ENCODE measurements around the gene PEX10.

PEX10 gene

DNA sequence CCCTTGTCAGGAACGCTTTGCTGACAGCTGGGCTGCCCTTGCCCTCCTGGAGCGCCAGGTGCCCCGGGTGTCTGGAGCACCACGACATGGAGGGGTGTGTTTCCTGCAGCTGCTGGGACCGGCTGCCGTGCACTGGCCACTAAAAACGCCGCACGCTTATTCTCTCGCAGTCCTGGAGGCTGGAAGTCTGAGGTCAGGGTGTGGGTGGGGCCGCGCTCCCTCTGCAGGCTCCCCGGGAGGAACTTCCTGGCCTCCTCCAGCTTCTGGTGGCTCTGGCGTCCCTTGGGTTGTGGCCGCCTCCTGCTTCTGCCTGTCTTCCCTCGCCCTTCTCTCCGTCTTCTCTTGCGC, 35.7 kb upstream of the PEX10 start:
- TF ChIP-seq, protein P1, sequence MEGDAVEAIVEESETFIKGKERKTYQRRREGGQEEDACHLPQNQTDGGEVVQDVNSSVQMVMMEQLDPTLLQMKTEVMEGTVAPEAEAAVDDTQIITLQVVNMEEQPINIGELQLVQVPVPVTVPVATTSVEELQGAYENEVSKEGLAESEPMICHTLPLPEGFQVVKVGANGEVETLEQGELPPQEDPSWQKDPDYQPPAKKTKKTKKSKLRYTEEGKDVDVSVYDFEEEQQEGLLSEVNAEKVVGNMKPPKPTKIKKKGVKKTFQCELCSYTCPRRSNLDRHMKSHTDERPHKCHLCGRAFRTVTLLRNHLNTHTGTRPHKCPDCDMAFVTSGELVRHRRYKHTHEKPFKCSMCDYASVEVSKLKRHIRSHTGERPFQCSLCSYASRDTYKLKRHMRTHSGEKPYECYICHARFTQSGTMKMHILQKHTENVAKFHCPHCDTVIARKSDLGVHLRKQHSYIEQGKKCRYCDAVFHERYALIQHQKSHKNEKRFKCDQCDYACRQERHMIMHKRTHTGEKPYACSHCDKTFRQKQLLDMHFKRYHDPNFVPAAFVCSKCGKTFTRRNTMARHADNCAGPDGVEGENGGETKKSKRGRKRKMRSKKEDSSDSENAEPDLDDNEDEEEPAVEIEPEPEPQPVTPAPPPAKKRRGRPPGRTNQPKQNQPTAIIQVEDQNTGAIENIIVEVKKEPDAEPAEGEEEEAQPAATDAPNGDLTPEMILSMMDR (IDR thresholded peaks at IDR 0.05; ENCODE audit: low read depth, low read length), result no peak
- in situ Hi-C loops (cut with HindIII; ENCODE audit: low sequenced_read_pairs), result no loop called here
- DNase-seq (ENCODE audit: low read depth, low spot score), result no peak
- no peak overlapping the region for H3K4me3 ChIP-seq (ENCODE audit: low read depth, low read length)

DNA sequence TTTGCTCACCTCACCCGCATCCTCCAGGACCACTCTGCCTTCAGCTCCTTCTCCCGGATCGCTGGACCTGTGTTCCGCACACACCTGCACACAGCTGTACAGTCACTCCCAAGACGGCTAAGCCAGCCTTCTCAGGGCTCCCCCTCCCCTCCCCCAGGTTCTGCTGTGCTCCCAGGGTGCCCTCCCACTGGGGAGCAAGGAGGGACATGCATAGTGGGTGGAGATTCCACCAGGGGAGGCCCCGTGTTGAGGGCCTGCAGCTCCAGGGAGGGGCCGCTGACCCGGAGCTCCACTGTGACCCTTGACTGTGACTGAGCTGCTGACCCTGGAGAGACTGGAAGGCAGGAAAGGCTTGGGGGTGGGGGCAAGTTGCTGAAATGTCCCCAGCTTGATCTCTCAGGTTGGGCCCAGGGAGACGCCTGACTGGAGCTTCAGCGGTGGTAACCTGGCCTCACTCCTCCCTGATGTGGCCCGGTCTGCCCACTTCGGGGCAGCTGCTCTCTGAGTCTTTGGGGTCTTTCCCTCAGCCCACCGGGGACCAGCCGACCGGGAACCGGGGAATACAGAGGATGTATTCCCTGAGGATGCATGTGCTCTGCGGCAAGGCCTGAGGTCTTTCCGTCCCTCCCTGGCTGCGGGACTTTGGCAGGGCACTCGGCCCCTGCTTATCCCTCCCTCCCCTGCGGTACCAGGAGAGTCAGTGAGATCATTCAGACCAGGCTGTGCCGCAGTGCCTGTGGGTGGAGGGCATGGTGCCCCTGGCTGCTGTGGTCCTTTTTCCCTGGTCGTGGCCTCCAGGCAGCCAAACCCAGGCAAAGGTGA, 35.1 kb upstream of the PEX10 start:
- in situ Hi-C loops (cut with HindIII; ENCODE audit: low sequenced_read_pairs), result no loop called here

DNA sequence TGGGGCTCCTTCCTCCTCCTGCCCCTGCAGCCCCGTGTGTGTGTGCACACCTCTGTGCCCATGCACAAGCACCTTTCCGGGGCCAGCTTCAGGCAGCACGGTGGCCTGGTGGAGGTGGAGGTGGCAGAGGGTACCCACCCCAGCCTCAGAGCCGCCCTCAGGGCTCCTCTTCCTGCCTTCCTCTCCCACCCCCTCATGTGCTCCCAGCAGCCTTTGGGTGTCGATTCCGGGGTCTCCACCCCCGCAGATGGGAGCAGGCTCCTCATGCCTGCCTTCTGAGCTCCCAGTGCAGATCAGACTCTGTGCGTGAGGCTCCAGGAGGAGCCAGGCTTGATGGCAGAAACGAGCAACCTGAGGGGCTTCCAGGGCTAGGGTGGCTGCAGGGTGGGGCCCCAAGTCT, 34.5 kb upstream of the PEX10 start:
- in situ Hi-C loops (cut with HindIII; ENCODE audit: low sequenced_read_pairs), result no loop called here
- no peak for DNase-seq (ENCODE audit: low read depth, low spot score)
- no peak overlapping the region for H3K4me3 ChIP-seq (ENCODE audit: low read depth, low read length)
- TF ChIP-seq, protein P1 (IDR thresholded peaks at IDR 0.05; ENCODE audit: low read depth, low read length), result no peak

More for the DNA sequence above, 35.1 kb upstream of the PEX10 start:
- no peak for DNase-seq (ENCODE audit: low read depth, low spot score)
- TF ChIP-seq, protein P1 (IDR thresholded peaks at IDR 0.05; ENCODE audit: low read depth, low read length), result no peak
- H3K4me3 ChIP-seq (ENCODE audit: low read depth, low read length), result no peak overlapping the region

DNA sequence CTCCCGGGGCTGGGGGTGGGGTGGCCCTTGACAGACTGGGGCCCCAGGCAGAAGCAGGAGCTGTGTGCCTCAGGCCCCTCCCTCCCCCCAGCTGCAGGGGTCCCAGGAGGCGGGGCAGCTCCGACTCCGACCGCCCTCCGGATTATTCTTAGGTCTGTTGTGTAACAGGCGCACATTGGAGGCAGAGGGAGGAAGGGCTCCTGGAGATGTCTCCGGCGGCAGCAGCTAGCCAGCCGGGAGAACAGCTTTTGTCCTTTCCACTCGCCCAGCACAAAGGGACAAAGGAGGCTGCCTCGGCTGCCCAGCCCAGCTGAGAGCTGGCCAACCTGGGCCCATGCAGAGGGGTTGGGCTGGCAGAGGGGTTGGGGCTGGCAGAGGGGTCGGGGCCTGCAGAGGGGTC, 34.0 kb upstream of the PEX10 start:
- in situ Hi-C loops (cut with HindIII; ENCODE audit: low sequenced_read_pairs), result no loop called here
- DNase-seq (ENCODE audit: low read depth, low spot score), result no peak
- TF ChIP-seq, protein P1 (IDR thresholded peaks at IDR 0.05; ENCODE audit: low read depth, low read length), result no peak
- no peak overlapping the region for H3K4me3 ChIP-seq (ENCODE audit: low read depth, low read length)

DNA sequence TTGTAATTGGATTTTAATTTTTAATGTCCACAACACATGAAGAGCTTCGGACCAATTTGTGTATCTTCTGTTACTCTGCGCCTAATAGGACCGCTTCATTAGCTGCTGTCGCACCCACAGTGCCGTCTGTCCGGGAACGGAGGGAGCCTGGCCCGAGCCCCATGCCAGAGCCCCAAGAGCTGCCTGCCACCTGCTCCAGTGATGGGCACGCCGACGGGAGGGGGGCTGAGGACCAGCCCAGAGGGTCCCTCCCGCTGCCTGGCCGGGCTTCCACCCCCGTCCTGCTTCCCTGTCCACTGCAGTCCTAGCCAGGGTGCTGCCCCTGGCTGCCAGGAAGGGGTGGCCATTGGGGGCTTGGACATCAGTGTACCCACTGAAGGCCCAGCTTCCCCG, 33.5 kb upstream of the PEX10 start:
- in situ Hi-C loops (cut with HindIII; ENCODE audit: low sequenced_read_pairs), result no loop called here
- no peak for DNase-seq (ENCODE audit: low read depth, low spot score)
- TF ChIP-seq, protein P1 (IDR thresholded peaks at IDR 0.05; ENCODE audit: low read depth, low read length), result no peak
- H3K4me3 ChIP-seq (ENCODE audit: low read depth, low read length), result no peak overlapping the region

DNA sequence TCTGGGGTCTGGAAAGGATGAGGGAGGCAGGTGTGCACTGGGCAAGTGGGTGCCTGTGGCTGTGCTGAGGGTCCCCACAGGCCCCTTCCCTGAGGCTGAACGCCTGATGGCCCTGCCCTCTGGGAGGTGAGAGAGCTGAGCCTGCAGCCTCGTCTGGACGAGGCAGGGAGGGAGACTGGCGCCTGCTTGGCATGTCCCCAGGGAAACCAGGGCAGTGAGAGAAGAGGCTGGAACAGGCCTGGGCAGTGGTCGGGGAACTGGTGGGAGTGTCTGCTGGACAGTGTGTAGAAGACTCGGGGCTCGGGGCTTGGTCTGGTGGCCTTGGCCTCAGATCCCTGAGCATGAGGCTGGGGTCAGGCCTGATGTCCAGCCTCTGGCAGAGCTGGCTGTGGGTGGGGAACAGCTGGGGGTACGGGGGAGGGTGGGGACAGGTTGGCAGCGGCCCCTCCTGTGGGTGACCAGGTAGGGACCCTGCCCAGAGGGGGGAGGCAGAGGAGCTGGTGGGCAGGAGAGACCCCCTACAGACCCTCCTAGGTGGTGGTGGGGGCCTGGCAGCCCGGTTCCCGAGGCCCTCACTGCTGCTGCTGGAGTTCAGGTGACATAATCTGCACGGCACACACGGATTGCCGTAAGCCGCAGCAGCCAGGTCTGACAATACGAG, 32.9 kb upstream of the PEX10 start:
- in situ Hi-C loops (cut with HindIII; ENCODE audit: low sequenced_read_pairs), result no loop called here
- no peak for DNase-seq (ENCODE audit: low read depth, low spot score)
- H3K4me3 ChIP-seq (ENCODE audit: low read depth, low read length), result no peak overlapping the region
- TF ChIP-seq, protein P1 (IDR thresholded peaks at IDR 0.05; ENCODE audit: low read depth, low read length), result no peak
